ENCODE data around the gene AP1M1.

Gene AP1M1

GRCh38 chr19:16225279-16226183 is 27.8 kb downstream of the AP1M1 start:
- no peak for TF ChIP-seq EZH2phosphoT487 (IDR thresholded peaks at IDR 0.05; ENCODE audit: borderline replicate concordance, low read length)
- no peaks in the 10 kb centered on the region for H3F3A ChIP-seq (ENCODE audit: control insufficient read depth, insufficient read depth)
- no peak overlapping the region for H3K4me3 ChIP-seq (ENCODE audit: low read length)
- H3K36me3 ChIP-seq (ENCODE audit: control insufficient read depth, low read length) = peaks cover 68% of the 10 kb centered on the region
- H3K79me2 ChIP-seq (ENCODE audit: control insufficient read depth, low read length) = no peaks in the 10 kb centered on the region
- H3K9me2 ChIP-seq (replicated peaks; ENCODE audit: control insufficient read depth, low read length) = no peaks in the 10 kb centered on the region
- H3K27me3 ChIP-seq (ENCODE audit: control insufficient read depth, low read length) = no peaks in the 10 kb centered on the region
- no peaks in the 10 kb centered on the region for H3K4me1 ChIP-seq (ENCODE audit: control insufficient read depth, low read length)
- no peaks in the 10 kb centered on the region for H4K20me1 ChIP-seq (ENCODE audit: control insufficient read depth, insufficient read depth, low read depth, low read length)
- no peak overlapping the region for H3K4me2 ChIP-seq (ENCODE audit: low read length)
- H3K27ac ChIP-seq (ENCODE audit: low read depth, low read length) = no peak overlapping the region
- H3K9me3 ChIP-seq (ENCODE audit: control insufficient read depth, insufficient read depth, low read length) = peaks cover 10% of the 10 kb centered on the region

- Histone ChIP-seq H3K27me3 (ENCODE audit: control insufficient read depth, low read length) (no peaks in the 10 kb centered on the region), H3K9me3 (ENCODE audit: control insufficient read depth, insufficient read depth, low read length) (peaks cover 4% of the 10 kb centered on the region; the same call in 1 of the 2 replicates), H3K79me2 (ENCODE audit: control insufficient read depth, low read length) (no peaks in the 10 kb centered on the region), H3K4me1 (ENCODE audit: control insufficient read depth, low read length) (no peaks in the 10 kb centered on the region), H3K4me2 (ENCODE audit: low read length) (no peak overlapping the region), H3K9me2 (replicated peaks; ENCODE audit: control insufficient read depth, low read length) (no peaks in the 10 kb centered on the region), H3K27ac (ENCODE audit: low read depth, low read length) (no peak overlapping the region), H3K36me3 (ENCODE audit: control insufficient read depth, low read length) (peaks cover 61% of the 10 kb centered on the region), H3F3A (ENCODE audit: control insufficient read depth, insufficient read depth) (no peaks in the 10 kb centered on the region), H4K20me1 (ENCODE audit: control insufficient read depth, insufficient read depth, low read depth, low read length) (no peaks in the 10 kb centered on the region), H3K4me3 (ENCODE audit: low read length) (no peak overlapping the region)
- TF ChIP-seq EZH2phosphoT487 (IDR thresholded peaks at IDR 0.05; ENCODE audit: borderline replicate concordance, low read length) = no peak
- no peak for TF ChIP-seq CTCF (IDR thresholded peaks at IDR 0.05; ENCODE audit: low read depth, low read length, poor library complexity, severe bottlenecking)
Measured at GRCh38 chr19:16226184-16226591, 28.5 kb downstream of the AP1M1 start.

GRCh38 chr19:16226878-16227836 is 29.4 kb downstream of the AP1M1 start:
- no peaks in the 10 kb centered on the region for H3K9me2 ChIP-seq (replicated peaks; ENCODE audit: control insufficient read depth, low read length)
- no peak overlapping the region for H3K4me3 ChIP-seq (ENCODE audit: low read length)
- no peak overlapping the region for H3K27ac ChIP-seq (ENCODE audit: low read depth, low read length)
- peaks cover 54% of the 10 kb centered on the region for H3K36me3 ChIP-seq (ENCODE audit: control insufficient read depth, low read length)
- H3K9me3 ChIP-seq (ENCODE audit: control insufficient read depth, insufficient read depth, low read length) = no peaks in the 10 kb centered on the region
- H3K4me2 ChIP-seq (ENCODE audit: low read length) = no peak overlapping the region
- H4K20me1 ChIP-seq (ENCODE audit: control insufficient read depth, insufficient read depth, low read depth, low read length) = no peaks in the 10 kb centered on the region
- TF ChIP-seq EZH2phosphoT487 (IDR thresholded peaks at IDR 0.05; ENCODE audit: borderline replicate concordance, low read length) = no peak
- TF ChIP-seq CTCF (IDR thresholded peaks at IDR 0.05; ENCODE audit: low read depth, low read length, poor library complexity, severe bottlenecking) = no peak
- H3F3A ChIP-seq (ENCODE audit: control insufficient read depth, insufficient read depth) = no peaks in the 10 kb centered on the region
- H3K4me1 ChIP-seq (ENCODE audit: control insufficient read depth, low read length) = no peaks in the 10 kb centered on the region
- H3K27me3 ChIP-seq (ENCODE audit: control insufficient read depth, low read length) = no peaks in the 10 kb centered on the region
- H3K79me2 ChIP-seq (ENCODE audit: control insufficient read depth, low read length) = no peaks in the 10 kb centered on the region
